ENCODE measurements around the gene OR2K2.

DNA sequence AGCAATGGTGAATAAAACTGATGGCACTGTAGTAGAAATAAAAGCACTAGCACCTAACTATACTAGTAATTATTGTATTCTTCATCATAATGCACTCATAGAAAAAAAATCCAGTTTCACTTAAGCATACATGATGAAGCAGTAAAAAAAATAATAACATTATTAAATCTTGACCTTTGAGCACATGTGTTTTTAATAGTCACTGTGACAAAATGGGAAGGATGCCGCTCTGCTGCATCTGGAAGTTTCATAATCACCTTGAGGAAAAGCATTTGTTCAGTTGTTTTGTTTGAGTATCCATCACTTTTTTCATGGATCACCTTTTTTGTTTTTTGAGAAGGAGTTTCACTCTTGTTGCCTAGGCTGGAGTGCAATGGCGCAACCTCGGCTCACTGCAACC lies 13.2 kb downstream of the OR2K2 start:
- TF ChIP-seq, protein P1, sequence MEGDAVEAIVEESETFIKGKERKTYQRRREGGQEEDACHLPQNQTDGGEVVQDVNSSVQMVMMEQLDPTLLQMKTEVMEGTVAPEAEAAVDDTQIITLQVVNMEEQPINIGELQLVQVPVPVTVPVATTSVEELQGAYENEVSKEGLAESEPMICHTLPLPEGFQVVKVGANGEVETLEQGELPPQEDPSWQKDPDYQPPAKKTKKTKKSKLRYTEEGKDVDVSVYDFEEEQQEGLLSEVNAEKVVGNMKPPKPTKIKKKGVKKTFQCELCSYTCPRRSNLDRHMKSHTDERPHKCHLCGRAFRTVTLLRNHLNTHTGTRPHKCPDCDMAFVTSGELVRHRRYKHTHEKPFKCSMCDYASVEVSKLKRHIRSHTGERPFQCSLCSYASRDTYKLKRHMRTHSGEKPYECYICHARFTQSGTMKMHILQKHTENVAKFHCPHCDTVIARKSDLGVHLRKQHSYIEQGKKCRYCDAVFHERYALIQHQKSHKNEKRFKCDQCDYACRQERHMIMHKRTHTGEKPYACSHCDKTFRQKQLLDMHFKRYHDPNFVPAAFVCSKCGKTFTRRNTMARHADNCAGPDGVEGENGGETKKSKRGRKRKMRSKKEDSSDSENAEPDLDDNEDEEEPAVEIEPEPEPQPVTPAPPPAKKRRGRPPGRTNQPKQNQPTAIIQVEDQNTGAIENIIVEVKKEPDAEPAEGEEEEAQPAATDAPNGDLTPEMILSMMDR (IDR thresholded peaks at IDR 0.05): no peak
- TF ChIP-seq POLR2A (IDR thresholded peaks at IDR 0.05): no peak

Data from Peyer's patch (tissue), 4 donors.